KBM-7 (cell line): ENCODE results near the gene CD244.
A peak's percentile ranks its signal among the peaks of the same experiment; 100 is the strongest.
"Not testable (repeated sequence)": the region's sequence is repeated elsewhere in the genome, so short reads cannot be mapped to it uniquely, and the experiment has no call there.

Source experiments
- DNase-seq: peaks from one replicate; pipeline ENCODE4 v3.0.0-alpha.2; 2015
- in situ Hi-C: fragments of 300-500 bp; cut with MboI; formaldehyde crosslinking; loops from 2 replicates; pipeline ENCODE4 v1.14.3; 2020; ENCODE audit warnings: low sequenced_read_pairs, low pct_unique_long_range_greater_than_20kb, mixed read lengths

Gene CD244

DNA sequence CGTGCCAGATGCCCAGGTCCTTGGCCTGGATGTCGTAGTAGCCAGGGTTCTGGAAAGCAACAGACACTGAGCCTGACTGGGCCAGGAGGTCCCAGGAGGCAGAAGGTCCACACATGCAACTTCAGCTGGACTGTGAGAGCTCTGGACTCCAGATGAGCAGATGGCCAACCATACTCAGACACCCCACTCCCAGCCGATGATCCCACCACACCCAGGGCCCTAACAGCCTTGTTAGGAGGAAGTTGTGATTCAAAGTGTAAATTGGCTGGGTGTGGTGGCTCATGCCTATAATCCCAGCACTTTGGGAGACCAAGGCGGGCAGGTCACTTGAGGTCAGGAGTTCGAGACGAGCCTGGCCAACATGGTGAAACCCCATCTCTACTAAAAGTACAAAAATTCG lies 18.6 kb upstream of the CD244 start:
- DNase-seq, in situ Hi-C loops: not testable (repeated sequence)

DNA sequence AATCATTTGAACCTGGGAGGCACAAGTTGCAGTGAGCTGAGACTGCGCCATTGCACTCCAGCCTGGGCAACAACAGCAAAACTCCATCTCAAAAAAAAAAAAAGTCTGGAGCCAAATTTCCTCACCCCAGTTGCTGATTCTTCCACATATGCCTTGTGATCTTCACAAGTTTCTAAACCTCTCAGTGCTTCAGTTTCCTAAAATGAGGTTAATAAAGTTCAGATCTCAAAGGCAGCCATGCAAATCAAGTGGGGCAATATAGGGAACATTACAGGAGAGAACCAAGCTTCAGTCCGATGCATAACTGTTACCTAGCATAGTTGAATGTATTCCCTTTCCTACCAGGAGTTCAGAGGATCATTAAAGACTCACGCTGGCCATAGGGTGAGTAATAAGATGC lies 17.5 kb upstream of the CD244 start:
- in situ Hi-C loops, result no loop called here
- DNase-seq, result no peak

DNA sequence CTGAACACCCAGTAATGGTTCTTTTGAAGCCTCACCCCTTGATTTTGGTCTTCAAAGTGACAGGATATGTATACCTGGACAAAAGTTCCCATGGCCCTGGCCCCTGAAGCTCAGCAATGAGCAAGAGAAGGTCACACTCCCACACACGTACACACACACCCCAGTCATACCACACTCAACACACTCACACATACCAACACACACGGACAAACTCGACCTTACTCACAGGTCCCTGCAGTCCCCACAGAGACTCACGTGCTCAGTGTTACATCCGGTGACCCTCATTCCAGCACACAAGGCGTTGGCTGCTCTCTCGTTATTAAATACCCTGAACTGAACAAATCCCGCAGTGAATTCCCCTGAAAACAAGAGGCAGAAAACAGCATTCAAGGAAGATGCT lies 16.4 kb upstream of the CD244 start:
- in situ Hi-C loops, result no loop called here
- DNase-seq, result no peak

DNA sequence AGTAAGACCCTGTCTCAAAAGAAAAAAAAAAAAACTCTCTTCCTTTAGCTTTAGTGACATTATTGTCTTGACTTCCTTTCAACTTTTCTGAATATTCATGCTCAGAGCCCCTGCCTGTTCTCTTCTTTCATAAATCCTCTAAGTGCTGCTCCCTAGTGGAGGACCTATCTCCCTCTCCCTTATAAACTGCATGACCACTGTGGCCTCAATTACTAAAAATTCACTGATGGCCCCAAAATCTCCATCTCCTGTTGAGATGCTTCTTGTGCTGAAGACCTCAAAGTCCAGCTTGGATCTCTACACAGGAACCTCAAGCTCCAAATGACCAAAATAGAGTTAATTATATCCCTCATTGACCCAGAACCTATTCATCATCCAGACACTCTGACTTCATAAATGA lies 14.5 kb upstream of the CD244 start:
- peak; percentile 64 for DNase-seq
- in situ Hi-C loops, result no loop called here

DNA sequence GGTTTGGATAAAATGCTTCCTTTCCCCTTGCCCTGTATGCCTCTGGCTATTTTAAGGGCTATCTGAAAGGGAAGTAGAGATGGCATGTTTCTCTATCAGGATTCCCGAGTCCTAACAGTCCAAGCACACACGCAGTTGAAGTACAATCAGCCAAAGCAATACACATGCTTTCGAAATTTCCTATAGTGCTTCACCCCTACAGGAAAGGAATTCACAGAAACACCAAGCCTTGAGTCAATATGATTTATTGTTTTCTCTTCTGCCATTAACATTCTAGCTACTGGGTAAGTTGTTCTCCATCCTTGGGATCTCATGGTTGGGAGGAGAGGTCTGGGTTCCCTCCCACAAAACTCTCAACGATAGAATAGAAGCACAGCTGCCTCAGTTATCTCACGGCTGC lies 13.6 kb upstream of the CD244 start:
- no peak for DNase-seq
- in situ Hi-C loops, result no loop called here

- DNase-seq, in situ Hi-C loops: not testable (repeated sequence)
These were observed 12.9 kb upstream of the CD244 start for GRCh38 chr1:160875591-160875990.

DNA sequence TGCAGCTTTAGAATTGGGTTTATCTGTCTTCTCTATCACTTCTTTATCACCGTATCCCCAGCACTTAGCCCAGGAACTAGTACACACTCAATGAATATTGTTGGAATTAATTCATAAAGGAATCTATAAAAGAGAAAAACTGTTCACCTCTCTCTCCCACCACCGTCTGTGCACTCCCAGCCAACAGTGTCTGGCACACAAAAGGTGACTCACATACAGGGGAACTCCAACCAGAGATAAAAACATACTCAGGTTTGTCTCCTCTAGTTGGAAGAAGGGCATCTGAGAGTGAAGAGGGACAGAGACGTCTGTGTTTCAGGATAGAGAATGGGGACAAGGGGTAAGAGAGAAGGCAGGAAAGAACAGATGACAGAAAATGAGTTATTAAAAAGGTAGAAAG lies 12.2 kb upstream of the CD244 start:
- no peak for DNase-seq

GRCh38 chr1:160868141-160868540 lies 5.5 kb upstream of the CD244 start:
- DNase-seq, result peak; percentile 69
- in situ Hi-C loops, result no loop called here

More for the DNA sequence above, 12.2 kb upstream of the CD244 start:
- in situ Hi-C loops, result no loop called here

DNA sequence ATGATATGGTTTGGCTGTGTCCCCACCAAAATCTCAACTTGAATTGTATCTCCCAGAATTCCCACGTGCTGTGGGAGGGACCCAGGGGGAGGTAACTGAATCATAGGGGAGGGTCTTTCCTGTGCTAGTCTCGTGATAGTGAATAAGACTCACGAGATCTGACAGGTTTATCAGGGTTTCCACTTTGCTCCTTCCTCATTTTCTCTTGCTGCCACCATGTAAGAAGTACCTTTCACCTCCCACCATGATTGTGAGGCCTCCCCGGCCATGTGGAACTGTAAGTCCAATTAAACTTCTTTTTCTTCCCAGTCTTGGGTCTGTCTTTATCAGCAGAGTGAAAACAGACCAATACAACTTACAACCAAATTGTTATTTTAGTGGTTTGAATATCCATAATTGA lies 5.0 kb upstream of the CD244 start:
- DNase-seq, result peak; percentile 79
- in situ Hi-C loops, result not testable (repeated sequence)

DNA sequence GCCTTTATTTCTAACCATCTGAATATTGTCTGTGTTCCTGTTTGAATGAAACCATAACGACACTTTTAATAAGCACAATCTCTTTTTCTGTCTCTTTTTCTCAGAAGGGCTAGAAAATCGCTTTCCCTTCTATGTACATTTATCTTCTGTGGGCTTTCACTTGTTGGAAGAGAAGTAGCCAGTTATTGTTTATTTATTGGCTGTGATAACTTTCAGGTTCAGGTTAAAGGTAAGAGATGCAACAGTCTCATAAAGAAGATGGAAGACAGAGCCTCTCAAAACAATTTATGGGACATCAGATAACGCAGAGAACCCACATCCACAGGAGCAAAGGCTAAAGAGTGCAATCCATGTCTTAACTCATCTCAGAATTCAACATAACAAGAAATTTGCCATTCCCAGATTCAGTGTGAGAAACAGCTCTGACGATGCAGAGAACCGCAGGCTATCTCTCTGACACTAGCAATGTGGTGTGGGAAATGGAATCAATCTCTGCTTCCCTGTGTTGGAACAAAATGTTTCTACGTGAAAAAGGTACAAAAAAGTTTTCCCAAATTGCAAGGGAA lies 4.1 kb upstream of the CD244 start:
- in situ Hi-C loops, result no loop called here
- no peak for DNase-seq

DNA sequence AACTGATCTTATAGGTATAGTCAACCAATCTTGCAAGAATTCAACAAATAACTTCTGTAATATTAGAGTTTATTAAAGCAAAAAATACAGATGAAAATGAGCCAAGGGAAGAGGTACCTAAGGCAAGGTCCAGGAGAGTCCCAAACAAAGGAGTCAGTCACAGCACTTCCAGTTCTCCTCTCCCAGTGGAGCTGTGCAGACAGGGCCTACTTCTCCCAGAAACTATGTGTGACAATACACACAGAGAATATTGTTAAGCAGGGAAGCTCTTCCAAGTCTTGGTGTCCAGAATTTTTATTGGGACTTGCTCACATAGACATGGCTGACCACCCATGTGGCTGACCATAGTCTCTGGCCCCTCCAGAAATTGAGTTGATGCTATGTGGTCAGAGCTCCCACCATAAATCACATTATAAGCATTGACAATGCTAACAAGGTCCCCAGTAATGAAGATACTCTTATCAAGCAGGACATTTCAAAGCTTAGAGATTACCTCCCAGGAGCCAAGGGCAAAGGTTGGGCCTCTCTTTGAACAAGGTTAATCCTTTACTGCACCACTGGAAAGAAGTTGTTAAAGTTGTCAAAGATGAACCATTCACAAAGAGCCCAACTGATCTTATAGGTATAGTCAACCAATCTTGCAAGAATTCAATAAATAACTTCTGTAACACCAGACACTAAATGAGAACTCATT lies 3.5 kb upstream of the CD244 start:
- DNase-seq, result no peak
- in situ Hi-C loops, result no loop called here

DNA sequence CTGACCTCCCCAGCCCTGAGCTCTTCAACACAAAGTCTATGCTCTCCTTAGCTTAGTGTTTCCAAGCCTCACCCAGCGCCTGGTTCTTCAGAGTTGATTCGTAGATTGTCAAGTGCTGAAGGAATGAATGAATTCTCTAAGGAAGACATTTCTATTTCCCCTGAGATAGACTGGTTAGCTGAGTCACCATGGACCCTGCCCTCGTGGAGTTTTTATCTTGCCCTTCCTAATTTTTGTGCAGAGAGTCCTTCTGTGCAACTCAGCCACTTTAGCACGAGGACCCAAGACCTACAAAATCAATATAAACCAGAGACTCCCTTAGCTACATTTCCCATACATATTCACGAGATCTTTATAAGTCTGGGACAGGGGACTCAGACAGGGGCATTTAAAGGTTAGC lies 2.6 kb upstream of the CD244 start:
- in situ Hi-C loops, result no loop called here

DNA sequence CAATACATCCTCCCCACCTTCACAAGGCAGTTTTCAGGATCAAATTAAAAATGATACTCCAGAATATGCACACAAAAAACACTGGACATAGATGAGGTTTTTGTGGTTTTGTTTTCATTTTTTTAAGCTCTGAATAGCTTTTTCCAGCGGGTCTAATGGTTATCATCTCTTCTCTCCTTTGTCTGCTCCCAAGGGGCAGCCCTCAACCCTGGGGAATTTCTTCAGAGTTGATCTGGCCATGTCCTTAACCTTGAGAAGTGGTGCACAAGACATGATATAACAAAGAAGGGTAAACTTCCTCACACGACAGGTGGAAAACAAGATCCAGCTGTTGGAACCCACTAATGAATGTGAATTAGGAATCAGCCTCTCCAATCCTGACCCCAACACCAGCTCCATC lies 1.5 kb upstream of the CD244 start:
- in situ Hi-C loops, result no loop called here
- DNase-seq, result no peak

More for the DNA sequence above, 2.6 kb upstream of the CD244 start:
- no peak for DNase-seq

GRCh38 chr1:160863774-160864131 lies 1.1 kb upstream of the CD244 start:
- DNase-seq, result no peak
- in situ Hi-C loops, result no loop called here

DNA sequence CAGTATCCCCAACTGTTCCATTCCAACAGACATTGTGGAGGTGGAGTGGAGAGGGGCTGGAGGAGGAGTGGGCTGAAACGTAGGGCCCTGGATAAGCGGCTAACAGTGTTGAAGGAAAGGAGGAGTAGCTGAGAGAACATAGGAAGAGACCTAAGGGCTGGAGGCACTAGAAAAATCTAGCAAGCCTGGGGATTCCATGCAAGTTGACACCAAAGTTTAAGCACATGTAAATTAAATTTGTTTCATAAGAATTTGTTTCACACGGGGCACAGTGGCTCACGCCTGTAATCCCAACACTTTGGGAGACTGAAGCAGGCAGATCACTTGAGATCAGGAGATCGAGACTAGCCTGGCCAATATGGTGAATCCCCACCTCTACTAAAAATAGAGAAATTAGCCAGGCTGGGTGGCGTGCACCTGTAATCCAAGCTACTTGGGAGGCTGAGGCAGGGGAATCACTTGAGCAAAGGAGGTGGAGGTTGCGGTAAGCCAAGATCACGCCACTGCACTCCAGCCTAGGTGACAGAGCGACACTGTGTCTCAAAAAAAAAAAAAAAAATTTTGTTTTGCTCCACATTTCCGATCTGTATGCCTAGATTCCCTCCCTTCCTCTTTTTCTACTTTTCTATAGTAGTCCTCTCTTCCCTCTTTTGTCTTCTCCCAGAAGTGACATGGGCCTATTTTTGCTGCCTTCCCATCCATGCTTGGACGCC lies 530 bp upstream of the CD244 start:
- in situ Hi-C loops, result no loop called here
- DNase-seq, result peak; percentile 88

DNA sequence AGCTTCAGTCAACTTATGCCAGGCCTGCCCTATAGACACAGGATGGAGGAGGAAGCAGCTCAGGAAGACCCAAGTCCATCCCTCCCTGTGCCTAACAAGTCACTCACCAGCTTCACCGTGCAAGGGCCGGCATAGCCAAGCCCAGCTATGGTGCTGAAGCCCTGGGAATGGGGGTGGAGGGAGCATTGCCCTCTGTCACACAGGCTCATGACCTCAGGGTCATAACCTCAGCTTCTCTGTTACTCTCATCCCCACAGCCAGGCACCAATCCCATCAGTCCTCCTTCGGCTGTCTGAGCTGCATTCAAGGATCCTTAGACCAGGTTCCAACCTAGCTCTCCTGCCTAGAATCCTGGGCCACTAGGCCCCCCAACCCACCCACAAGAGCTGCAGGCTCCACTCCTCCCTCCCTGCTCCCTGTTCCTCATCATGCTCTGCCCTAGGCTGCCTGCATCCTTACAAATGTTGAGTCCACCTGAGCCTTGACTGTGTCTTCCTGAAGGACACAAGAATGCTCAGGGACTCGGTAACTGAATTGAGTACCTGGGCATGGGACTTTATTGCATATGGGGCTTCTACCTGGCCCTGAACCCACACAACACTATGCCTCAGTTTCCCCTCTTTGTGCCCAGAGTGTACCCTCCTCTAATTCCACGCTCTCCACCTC lies 1.7 kb downstream of the CD244 start:
- no peak for DNase-seq
- in situ Hi-C loops, result no loop called here

GRCh38 chr1:160859166-160859565 lies 3.5 kb downstream of the CD244 start:
- in situ Hi-C loops, result no loop called here

DNA sequence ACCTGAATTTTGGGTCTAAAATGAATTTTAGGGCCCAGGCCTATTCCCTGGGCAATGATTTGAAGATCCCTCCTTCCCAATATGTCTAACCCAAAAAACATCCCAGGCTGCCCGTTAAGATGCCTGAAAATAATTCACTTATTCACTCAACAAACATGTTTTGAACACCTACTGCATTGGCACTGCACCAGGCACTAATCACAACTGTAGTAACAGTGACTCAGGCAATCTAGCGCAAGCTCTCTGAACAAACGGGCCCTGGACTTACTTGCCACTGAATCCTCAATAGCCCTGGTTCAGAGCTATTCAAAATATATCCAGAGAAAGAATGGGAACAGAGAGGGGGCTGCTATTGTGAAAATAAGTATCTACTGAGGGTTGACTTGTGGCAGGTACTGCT lies 4.2 kb downstream of the CD244 start:
- no peak for DNase-seq
- in situ Hi-C loops, result no loop called here

More at GRCh38 chr1:160859166-160859565, 3.5 kb downstream of the CD244 start:
- no peak for DNase-seq

DNA sequence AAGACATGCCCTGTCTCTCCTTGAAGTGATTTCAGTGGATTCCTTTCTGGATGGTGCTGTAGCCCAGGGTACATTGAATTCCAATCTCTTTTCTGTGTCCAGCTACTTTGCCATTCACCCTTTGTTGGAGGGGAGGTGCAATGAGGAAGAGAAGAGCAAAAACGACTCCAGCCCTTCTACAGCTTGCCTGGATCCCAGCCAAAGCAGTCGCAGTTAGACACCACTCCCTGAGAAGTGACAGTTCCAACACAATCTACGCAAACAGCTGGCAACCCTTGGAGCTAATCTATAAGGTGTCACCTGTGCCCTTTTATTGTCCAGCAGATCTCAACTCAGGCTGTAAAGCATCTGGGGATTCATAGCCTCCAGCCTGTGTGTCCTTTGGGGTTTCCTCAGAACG lies 4.6 kb downstream of the CD244 start:
- in situ Hi-C loops, result no loop called here
- DNase-seq, result peak; percentile 61
